ENCODE data around the gene OR6N2. TPM values are rescaled to one million over a fixed set of nuclear protein-coding genes. Genes with fewer than 3 reads are reported as not detected.

The OR6N2 gene
- total and polyA plus RNA-seq, 9 of the 15 experiments (the other 6 are each of a cell fraction or from before 2014, with no cell fraction given): not detected

DNA sequence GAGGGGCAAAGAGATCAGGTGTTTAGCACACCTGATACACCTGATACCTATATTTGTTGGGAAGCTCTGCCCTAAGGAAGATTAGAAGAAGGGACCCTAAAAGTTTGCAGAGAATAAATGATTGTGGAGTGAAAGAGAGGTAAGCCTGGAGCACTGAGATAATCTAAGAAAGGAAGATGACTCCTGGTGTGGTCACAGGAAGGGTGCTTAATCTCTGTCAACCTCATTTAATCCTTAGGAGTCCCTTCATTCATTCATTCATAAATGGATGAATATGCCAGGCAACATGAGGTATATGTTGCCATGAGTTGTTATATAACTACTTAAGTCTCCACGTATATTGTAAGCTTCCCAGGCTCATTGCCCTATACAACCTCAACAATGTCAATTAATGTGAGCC lies 34.0 kb upstream of the OR6N2 start (continued):
- TF ChIP-seq BDP1 (IDR thresholded peaks at IDR 0.05; ENCODE audit: insufficient read depth, insufficient read length) (no peak), POLR2A (conservative IDR thresholded peaks at IDR 0.05) (no peak), ZNF384 (IDR thresholded peaks at IDR 0.05; ENCODE audit: low read depth, low read length) (no peak), NR4A1 (CRISPR knock-in tag; IDR thresholded peaks at IDR 0.05) (no peak), NR4A1 (tag; IDR thresholded peaks at IDR 0.05) (no peak), SIRT6 (IDR thresholded peaks at IDR 0.05; ENCODE audit: low read depth, low read length) (no peak), POLR2AphosphoS2 (IDR thresholded peaks at IDR 0.05; ENCODE audit: low read length) (no peak), ZNF561 (CRISPR knock-in tag; conservative IDR thresholded peaks at IDR 0.05) (no peak), ARID1B (IDR thresholded peaks at IDR 0.05) (peak; percentile 57), EP300 (IDR thresholded peaks at IDR 0.05; ENCODE audit: low read length) (peak; percentile 24; the same call in 1 of the 2 replicates), IRF2 (CRISPR knock-in tag; IDR thresholded peaks at IDR 0.05) (no peak), ZNF239 (CRISPR knock-in tag; IDR thresholded peaks at IDR 0.05) (no peak), CBFA2T3 (IDR thresholded peaks at IDR 0.05) (peak; percentile 67), TEAD2 (tag; IDR thresholded peaks at IDR 0.05) (no peak), NR2C1 (IDR thresholded peaks at IDR 0.05) (no peak), NR2C1 (tag; IDR thresholded peaks at IDR 0.05) (no peak), ZNF253 (CRISPR knock-in tag; conservative IDR thresholded peaks at IDR 0.05) (no peak), NELFE (IDR thresholded peaks at IDR 0.05; ENCODE audit: insufficient read depth, insufficient read length) (no peak), NFE2 (IDR thresholded peaks at IDR 0.05; ENCODE audit: low read depth) (no peak)
- TF ChIP-seq, protein P1, sequence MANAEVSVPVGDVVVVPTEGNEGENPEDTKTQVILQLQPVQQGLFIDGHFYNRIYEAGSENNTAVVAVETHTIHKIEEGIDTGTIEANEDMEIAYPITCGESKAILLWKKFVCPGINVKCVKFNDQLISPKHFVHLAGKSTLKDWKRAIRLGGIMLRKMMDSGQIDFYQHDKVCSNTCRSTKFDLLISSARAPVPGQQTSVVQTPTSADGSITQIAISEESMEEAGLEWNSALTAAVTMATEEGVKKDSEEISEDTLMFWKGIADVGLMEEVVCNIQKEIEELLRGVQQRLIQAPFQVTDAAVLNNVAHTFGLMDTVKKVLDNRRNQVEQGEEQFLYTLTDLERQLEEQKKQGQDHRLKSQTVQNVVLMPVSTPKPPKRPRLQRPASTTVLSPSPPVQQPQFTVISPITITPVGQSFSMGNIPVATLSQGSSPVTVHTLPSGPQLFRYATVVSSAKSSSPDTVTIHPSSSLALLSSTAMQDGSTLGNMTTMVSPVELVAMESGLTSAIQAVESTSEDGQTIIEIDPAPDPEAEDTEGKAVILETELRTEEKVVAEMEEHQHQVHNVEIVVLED (CRISPR knock-in tag; IDR thresholded peaks at IDR 0.05): no peak
- TF ChIP-seq, protein P2, sequence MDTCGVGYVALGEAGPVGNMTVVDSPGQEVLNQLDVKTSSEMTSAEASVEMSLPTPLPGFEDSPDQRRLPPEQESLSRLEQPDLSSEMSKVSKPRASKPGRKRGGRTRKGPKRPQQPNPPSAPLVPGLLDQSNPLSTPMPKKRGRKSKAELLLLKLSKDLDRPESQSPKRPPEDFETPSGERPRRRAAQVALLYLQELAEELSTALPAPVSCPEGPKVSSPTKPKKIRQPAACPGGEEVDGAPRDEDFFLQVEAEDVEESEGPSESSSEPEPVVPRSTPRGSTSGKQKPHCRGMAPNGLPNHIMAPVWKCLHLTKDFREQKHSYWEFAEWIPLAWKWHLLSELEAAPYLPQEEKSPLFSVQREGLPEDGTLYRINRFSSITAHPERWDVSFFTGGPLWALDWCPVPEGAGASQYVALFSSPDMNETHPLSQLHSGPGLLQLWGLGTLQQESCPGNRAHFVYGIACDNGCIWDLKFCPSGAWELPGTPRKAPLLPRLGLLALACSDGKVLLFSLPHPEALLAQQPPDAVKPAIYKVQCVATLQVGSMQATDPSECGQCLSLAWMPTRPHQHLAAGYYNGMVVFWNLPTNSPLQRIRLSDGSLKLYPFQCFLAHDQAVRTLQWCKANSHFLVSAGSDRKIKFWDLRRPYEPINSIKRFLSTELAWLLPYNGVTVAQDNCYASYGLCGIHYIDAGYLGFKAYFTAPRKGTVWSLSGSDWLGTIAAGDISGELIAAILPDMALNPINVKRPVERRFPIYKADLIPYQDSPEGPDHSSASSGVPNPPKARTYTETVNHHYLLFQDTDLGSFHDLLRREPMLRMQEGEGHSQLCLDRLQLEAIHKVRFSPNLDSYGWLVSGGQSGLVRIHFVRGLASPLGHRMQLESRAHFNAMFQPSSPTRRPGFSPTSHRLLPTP (IDR thresholded peaks at IDR 0.05; ENCODE audit: borderline replicate concordance, extremely low read depth, insufficient read length): no peak
- TF ChIP-seq, protein P3, sequence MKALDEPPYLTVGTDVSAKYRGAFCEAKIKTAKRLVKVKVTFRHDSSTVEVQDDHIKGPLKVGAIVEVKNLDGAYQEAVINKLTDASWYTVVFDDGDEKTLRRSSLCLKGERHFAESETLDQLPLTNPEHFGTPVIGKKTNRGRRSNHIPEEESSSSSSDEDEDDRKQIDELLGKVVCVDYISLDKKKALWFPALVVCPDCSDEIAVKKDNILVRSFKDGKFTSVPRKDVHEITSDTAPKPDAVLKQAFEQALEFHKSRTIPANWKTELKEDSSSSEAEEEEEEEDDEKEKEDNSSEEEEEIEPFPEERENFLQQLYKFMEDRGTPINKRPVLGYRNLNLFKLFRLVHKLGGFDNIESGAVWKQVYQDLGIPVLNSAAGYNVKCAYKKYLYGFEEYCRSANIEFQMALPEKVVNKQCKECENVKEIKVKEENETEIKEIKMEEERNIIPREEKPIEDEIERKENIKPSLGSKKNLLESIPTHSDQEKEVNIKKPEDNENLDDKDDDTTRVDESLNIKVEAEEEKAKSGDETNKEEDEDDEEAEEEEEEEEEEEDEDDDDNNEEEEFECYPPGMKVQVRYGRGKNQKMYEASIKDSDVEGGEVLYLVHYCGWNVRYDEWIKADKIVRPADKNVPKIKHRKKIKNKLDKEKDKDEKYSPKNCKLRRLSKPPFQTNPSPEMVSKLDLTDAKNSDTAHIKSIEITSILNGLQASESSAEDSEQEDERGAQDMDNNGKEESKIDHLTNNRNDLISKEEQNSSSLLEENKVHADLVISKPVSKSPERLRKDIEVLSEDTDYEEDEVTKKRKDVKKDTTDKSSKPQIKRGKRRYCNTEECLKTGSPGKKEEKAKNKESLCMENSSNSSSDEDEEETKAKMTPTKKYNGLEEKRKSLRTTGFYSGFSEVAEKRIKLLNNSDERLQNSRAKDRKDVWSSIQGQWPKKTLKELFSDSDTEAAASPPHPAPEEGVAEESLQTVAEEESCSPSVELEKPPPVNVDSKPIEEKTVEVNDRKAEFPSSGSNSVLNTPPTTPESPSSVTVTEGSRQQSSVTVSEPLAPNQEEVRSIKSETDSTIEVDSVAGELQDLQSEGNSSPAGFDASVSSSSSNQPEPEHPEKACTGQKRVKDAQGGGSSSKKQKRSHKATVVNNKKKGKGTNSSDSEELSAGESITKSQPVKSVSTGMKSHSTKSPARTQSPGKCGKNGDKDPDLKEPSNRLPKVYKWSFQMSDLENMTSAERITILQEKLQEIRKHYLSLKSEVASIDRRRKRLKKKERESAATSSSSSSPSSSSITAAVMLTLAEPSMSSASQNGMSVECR (CRISPR knock-in tag; IDR thresholded peaks at IDR 0.05): no peak

Measured in K562 (cell line).